PC-3 (cell line): ENCODE data around the gene SLC10A7. TPM values are rescaled to one million over a fixed set of nuclear protein-coding genes. Genes with fewer than 3 reads are reported as not detected.

Source experiments
- ATAC-seq: fragments of 200-7000 bp; cut with Tn5 transposase; 2 replicates; pipeline ENCODE4 v1.9.1; 2020; ENCODE audit warnings: mild to moderate bottlenecking, moderate library complexity
- BruUV-seq: library from RNA; stranded (reverse); fragments of 400-500 nt; replicated peaks from 2 replicates; lab custom pipeline; 2021; lab: Mats Ljungman, UMichigan
- CTCF ChIA-PET: fragments of 300-600 bp; sonication (Branson Sonifier 250); formaldehyde crosslinking; loops from one replicate; lab custom pipeline; 2022; ENCODE audit warnings: antibody characterized with exemption; lab: Charles Lee
- POLR2A ChIA-PET: fragments of 300-600 bp; sonication (Branson Sonifier 250); formaldehyde crosslinking; loops from one replicate; lab custom pipeline; 2022; ENCODE audit warnings: antibody characterized with exemption; ENCODE audit not compliant: unreplicated experiment; lab: Charles Lee
- DNase-seq: peaks from one replicate; pipeline ENCODE4 v3.0.0-alpha.2; 2015
- H2AFZ ChIP-seq: fragments of 300-600 bp; sonication (generic); 2 replicates; pipeline ENCODE4 v1.6.0; 2016; ENCODE audit warnings: antibody characterized with exemption, low read length
- H3F3A ChIP-seq: fragments of 300-600 bp; sonication (generic); one replicate; pipeline ENCODE4 v1.6.0; 2017; ENCODE audit warnings: antibody characterized with exemption, low read length, control low read depth, mild to moderate bottlenecking; ENCODE audit not compliant: unreplicated experiment
- H3K27ac ChIP-seq: fragments of 300-600 bp; sonication (generic); 2 replicates; pipeline ENCODE4 v1.5.1; 2016; ENCODE audit warnings: mild to moderate bottlenecking, low read length
- H3K27me3 ChIP-seq: fragments of 300-600 bp; sonication (generic); 2 replicates; pipeline ENCODE4 v1.6.1; 2016; ENCODE audit warnings: low read length, mixed read lengths
- H3K36me3 ChIP-seq: fragments of 300-600 bp; sonication (generic); 2 replicates; pipeline ENCODE4 v1.6.1; 2016; ENCODE audit warnings: low read depth, mixed run types, low read length, mixed read lengths
- H3K4me1 ChIP-seq: fragments of 300-600 bp; sonication (generic); 2 replicates; pipeline ENCODE4 v1.5.1; 2016; ENCODE audit warnings: low read length; ENCODE audit not compliant: insufficient read depth
- H3K4me2 ChIP-seq: fragments of 300-600 bp; sonication (generic); 2 replicates; pipeline ENCODE4 v1.6.0; 2016; ENCODE audit warnings: low read length
- H3K4me3 ChIP-seq: fragments of 300-600 bp; sonication (generic); 2 replicates; pipeline ENCODE4 v1.5.1; 2016; ENCODE audit warnings: mild to moderate bottlenecking, low read length, mixed read lengths
- H3K79me2 ChIP-seq: fragments of 300-600 bp; sonication (generic); 2 replicates; pipeline ENCODE4 v1.6.1; 2017; ENCODE audit warnings: low read length, mixed read lengths
- H3K9ac ChIP-seq: fragments of 300-600 bp; sonication (generic); 2 replicates; pipeline ENCODE4 v1.6.0; 2016; ENCODE audit warnings: mild to moderate bottlenecking, low read length
- H3K9me2 ChIP-seq: fragments of 300-600 bp; sonication (generic); replicated peaks from 2 replicates; pipeline ENCODE4 v1.6.1; 2016; ENCODE audit warnings: mixed run types, low read length, mixed read lengths
- H3K9me3 ChIP-seq: fragments of 300-600 bp; sonication (generic); 2 replicates; pipeline ENCODE4 v1.6.1; 2016; ENCODE audit warnings: low read length, mixed read lengths
- H4K20me1 ChIP-seq: fragments of 300-600 bp; sonication (generic); 2 replicates; pipeline ENCODE4 v1.6.1; 2016; ENCODE audit warnings: low read length, mixed read lengths
- EZH2 ChIP-seq: fragments of 300-600 bp; sonication (generic); IDR thresholded peaks from one replicate; pipeline ENCODE4 v1.6.1; 2017; ENCODE audit warnings: antibody characterized with exemption, mild to moderate bottlenecking, low read length; ENCODE audit not compliant: unreplicated experiment
- EZH2phosphoT487 ChIP-seq: fragments of 300-600 bp; sonication (generic); IDR thresholded peaks from 2 replicates; pipeline ENCODE4 v1.6.1; 2018; ENCODE audit warnings: mild to moderate bottlenecking, antibody characterized with exemption, low read length, borderline replicate concordance
- intact Hi-C: fragments of 100-400 bp; cut with micrococcal nuclease; formaldehyde crosslinking; loops from 2 replicates; pipeline ENCODE4 v1.9.0; 2023
- total RNA-seq: library from RNA; depleted of rRNA; stranded (reverse); fragments of >200 nt; gene quantifications from 2 replicates; pipeline ENCODE4 v1.2.3, GENCODE V29; 2014
- TF ChIP-seq, protein P1 (sequence below): fragments of 300-600 bp; sonication (generic); conservative IDR thresholded peaks from 2 replicates; pipeline ENCODE4 v1.5.1; 2017; ENCODE audit warnings: antibody characterized with exemption, low read depth, mild to moderate bottlenecking, low read length

SLC10A7 gene
- total RNA-seq, 1 experiment from 2014 or later, result 9.1 TPM

DNA sequence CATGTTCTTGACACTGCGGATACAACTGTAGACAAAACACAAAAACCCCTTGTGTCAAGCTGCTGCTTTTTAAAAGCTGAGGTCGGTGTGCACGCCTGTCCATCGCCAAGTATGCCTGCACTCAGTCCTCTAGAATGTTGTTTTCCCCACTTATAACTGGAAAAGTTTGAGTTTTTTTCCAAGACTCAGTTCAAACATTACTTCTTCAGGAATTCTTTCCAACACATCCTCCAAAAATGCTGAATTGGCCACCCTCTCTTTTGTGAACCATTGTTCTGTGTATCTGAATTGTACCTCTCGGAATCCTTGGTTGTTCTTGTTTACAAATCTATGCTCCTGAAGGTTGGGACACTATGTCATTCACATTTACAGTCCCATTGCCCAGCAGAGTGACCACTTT, 212.8 kb downstream of the SLC10A7 start:
- no TSS peak for BruUV-seq
- Histone ChIP-seq H3F3A (no peaks in the 10 kb centered on the region), H2AFZ (no peak overlapping the region), H3K79me2 (no peaks in the 10 kb centered on the region), H4K20me1 (no peaks in the 10 kb centered on the region), H3K9ac (no peak overlapping the region), H3K4me3 (no peak overlapping the region), H3K4me1 (no peaks in the 10 kb centered on the region), H3K27me3 (no peaks in the 10 kb centered on the region), H3K4me2 (no peak overlapping the region), H3K36me3 (no peaks in the 10 kb centered on the region), H3K9me3 (no peaks in the 10 kb centered on the region), H3K27ac (no peak overlapping the region), H3K9me2 (no peaks in the 10 kb centered on the region)
- DNase-seq, result no peak
- ChIA-PET CTCF (no interaction called here), POLR2A (no interaction called here)
- intact Hi-C loops, result no loop called here
- TF ChIP-seq EZH2phosphoT487, result no peak
- no peak for TF ChIP-seq EZH2
- ATAC-seq, result no peak

DNA sequence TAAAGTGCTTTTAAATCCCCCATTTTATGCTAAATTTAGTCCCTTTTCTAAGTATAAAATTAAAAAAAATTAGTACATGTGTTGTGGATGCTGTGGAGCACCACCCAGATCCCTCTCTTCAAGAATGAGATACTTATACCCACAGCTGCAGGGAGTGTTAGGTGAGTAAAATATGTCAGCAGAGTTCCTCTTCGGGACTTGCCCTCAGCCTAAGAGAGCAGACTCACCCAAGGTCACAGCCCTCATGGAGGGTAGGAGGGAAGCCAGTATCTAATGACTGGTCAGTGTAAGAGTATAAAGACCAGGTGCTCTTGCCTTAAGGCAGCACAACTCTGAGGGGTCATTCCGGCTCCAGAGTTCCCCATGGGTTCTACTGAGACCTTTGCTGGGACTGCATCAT, 218.9 kb downstream of the SLC10A7 start:
- Histone ChIP-seq H3K27me3 (no peaks in the 10 kb centered on the region), H3K4me2 (no peak overlapping the region), H3K4me3 (no peak overlapping the region), H3K4me1 (peaks cover 5% of the 10 kb centered on the region; the same call in 1 of the 2 replicates), H3K79me2 (no peaks in the 10 kb centered on the region), H4K20me1 (no peaks in the 10 kb centered on the region), H3K9me3 (no peaks in the 10 kb centered on the region), H3F3A (no peaks in the 10 kb centered on the region), H3K9ac (no peak overlapping the region), H3K36me3 (no peaks in the 10 kb centered on the region), H3K9me2 (no peaks in the 10 kb centered on the region), H3K27ac (no peak overlapping the region), H2AFZ (no peak overlapping the region)
- CTCF ChIA-PET, result no interaction called here
- intact Hi-C loops, result no loop called here
- BruUV-seq, result no TSS peak
- POLR2A ChIA-PET, result no interaction called here
- ATAC-seq (no peak), DNase-seq (no peak)
- TF ChIP-seq, protein P1, sequence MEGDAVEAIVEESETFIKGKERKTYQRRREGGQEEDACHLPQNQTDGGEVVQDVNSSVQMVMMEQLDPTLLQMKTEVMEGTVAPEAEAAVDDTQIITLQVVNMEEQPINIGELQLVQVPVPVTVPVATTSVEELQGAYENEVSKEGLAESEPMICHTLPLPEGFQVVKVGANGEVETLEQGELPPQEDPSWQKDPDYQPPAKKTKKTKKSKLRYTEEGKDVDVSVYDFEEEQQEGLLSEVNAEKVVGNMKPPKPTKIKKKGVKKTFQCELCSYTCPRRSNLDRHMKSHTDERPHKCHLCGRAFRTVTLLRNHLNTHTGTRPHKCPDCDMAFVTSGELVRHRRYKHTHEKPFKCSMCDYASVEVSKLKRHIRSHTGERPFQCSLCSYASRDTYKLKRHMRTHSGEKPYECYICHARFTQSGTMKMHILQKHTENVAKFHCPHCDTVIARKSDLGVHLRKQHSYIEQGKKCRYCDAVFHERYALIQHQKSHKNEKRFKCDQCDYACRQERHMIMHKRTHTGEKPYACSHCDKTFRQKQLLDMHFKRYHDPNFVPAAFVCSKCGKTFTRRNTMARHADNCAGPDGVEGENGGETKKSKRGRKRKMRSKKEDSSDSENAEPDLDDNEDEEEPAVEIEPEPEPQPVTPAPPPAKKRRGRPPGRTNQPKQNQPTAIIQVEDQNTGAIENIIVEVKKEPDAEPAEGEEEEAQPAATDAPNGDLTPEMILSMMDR, result no peak
- no peak for TF ChIP-seq EZH2phosphoT487
- no peak for TF ChIP-seq EZH2

DNA sequence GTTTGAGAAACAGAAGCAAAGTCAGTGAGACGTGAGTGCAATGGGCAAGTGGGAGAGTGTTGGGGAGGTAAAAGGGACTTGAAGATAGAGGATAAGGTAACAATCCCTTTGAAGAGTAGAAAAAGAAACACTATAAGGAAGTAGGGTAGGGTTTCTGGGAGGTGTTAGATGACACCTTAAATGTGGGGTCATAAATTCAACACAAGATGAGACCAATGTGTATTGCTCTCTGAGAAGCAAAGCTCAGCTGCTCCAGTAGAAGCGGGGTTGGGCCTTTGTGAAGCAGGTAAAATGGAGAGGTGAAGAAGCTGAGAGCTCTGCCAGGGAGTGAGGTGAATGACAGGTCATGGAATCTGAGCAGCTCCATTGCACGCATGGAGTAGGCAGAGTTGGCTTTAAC, 222.1 kb downstream of the SLC10A7 start:
- Histone ChIP-seq H3F3A (no peaks in the 10 kb centered on the region), H2AFZ (no peak overlapping the region), H3K9me3 (no peaks in the 10 kb centered on the region), H4K20me1 (no peaks in the 10 kb centered on the region), H3K4me2 (no peak overlapping the region), H3K27ac (no peak overlapping the region), H3K9me2 (no peaks in the 10 kb centered on the region), H3K79me2 (no peaks in the 10 kb centered on the region), H3K9ac (no peak overlapping the region), H3K36me3 (no peaks in the 10 kb centered on the region), H3K27me3 (no peaks in the 10 kb centered on the region), H3K4me1 (peaks cover 5% of the 10 kb centered on the region; the same call in 1 of the 2 replicates), H3K4me3 (no peak overlapping the region)
- CTCF ChIA-PET, result no interaction called here
- ATAC-seq, result no peak
- intact Hi-C loops, result no loop called here
- no TSS peak for BruUV-seq
- POLR2A ChIA-PET, result no interaction called here
- TF ChIP-seq EZH2phosphoT487, result no peak
- TF ChIP-seq EZH2, result no peak
- TF ChIP-seq, protein P1, result no peak
- no peak for DNase-seq
